Measurements from ENCODE around the gene VMA21.

Gene VMA21, protein sequence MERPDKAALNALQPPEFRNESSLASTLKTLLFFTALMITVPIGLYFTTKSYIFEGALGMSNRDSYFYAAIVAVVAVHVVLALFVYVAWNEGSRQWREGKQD

DNA sequence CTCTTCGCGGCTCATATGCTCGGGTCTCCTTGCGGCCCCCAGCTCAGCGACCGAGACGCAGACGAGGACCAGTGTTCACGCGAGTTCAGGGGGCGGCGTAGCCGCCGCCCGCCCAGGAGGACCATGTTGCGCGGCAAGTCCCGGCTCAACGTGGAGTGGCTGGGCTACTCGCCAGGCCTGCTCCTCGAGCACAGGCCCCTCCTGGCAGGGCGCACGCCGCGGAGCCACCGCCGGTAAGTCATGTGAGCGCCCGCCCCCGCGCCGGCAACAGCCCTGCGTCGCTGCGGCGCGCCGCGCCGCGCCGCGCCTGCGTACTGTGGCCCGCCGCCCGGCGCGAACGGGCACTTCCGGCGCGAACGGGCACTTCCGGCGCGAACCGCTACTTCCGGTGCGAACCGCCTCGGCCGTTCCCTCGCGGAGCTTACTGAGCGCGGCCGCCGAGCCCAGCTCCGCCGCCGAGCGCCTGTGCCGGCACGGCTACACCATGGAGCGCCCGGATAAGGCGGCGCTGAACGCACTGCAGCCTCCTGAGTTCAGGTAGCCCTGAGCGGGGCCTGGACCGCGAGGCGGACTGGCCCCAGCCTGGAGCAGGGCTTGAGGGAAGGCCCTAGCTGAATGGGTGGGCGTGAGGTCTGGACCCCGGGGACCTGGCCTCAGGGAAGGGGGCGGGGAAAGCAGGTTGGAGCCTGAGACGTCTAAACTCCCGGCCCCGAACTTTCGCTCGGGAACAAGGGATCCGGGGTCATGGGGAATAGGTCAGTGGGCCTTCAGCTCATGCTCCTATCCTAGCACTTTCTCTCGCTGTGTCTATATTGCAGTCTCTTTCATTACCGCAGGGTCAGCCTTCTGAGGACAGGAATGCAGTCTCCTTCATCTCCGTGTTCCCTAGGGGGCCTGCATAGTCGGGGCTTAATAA is at the start of gene VMA21:
Gene VMA21, plus strand, starts transcription at position 382 of the 916 bp plus-strand sequence. Its CDS starts 103 bp downstream, at position 485.
- in situ Hi-C loops (cut with MboI; ENCODE audit: low sequenced_read_pairs) = no loop called here

DNA sequence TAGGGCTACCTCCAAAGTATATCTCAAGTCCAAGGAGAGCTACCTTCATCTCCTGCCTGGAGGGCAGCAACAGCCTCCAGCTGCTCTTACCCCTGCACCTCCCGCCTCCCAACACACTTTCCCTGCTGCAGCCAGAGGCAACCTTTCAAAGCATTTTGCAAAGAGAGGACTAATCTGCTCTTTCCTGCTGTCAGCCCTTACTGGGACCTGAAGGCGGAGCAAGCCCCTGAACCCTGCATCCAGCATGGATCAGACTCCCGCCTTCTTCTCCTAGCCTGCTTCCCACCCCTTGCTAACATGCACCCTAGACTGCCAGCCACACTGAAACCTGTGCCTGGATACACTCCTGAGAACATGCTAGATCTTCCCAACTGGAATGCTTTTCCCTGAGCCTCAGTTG is 37.7 kb upstream of the VMA21 start:
- in situ Hi-C loops (cut with MboI; ENCODE audit: low sequenced_read_pairs) = no loop called here

DNA sequence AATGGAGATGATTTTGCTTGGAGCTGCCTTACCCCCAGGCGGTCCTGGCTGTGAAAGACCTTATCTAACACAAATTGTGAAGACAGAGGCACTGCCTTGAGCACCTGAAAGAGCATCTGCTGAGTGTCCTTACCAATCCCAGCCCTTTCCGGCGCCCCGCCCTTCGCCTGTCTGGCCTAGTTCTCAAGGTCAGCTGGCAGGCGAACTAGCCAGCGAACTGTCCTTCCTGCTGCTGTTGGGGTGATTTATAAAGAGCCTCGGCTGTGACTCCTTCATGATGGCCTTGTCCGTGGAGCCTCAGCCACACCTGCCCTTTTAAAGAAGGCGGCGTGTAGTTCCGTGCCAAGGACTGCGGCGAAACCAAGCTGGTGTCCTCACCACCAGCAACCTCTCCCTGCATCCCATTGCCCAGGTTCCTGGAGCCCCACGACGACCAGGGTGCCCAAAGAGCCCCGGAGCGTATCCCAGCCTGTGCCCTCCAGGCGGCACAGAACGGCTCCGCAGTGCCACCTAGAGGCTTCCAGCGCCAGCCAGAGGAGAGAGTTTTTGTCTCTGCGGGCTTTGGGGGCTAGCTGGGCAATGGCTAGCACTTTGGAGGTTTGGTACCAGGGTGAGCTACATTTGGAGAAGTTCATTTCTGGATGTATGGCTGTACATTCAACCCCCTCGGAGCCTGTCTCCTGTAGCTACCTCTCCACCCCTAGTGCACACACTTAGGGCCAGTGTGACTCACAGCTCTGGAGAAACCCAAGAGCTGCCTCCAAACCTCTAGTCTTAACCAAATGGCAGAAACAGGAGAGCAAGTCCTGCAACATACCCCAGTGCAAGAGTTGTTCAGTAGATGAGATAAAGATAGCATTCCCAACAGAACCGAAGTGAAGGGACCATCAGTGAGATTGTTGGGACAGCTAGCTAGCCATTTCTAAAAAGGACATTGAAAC is 36.8 kb upstream of the VMA21 start:
- in situ Hi-C loops (cut with MboI; ENCODE audit: low sequenced_read_pairs) = no loop called here

DNA sequence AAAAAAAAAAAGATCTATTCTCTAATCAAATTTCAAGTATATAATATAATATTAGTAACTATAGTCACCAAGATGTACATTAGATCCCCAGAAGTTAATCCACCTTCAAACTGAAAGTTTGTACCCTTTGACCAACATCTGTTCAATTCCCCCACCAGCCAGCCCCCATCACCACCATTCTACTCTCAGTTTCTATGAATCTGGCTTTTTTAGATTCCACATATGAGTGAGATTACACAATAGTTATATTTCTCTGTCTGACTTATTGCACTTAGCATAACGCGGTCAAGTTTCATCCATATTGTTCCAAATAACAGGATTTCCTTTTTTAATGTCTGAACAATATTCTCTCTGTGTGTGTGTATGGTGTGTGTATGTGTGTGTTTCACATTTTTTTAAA is 33.7 kb upstream of the VMA21 start:
- in situ Hi-C loops (cut with MboI; ENCODE audit: low sequenced_read_pairs) = no loop called here

DNA sequence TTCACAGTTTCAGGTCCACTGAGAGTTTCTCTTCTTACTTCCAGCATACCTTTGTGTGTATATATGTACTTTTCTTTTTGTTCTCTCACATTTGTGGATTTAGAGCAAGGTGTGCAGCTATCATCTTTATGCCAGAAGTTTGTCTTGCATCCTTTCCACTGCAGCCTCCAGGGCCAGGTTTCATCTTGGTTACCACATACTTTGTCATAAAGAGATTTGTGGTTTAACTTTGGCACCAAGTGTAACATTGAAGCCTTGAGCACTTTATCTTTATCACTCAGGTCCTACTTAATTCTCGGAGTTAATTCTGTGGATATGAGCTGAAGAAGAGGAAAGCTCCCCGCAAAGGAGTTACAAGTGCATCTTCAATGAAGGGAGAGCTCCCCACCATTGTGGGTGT is 31.4 kb upstream of the VMA21 start:
- in situ Hi-C loops (cut with MboI; ENCODE audit: low sequenced_read_pairs) = no loop called here

DNA sequence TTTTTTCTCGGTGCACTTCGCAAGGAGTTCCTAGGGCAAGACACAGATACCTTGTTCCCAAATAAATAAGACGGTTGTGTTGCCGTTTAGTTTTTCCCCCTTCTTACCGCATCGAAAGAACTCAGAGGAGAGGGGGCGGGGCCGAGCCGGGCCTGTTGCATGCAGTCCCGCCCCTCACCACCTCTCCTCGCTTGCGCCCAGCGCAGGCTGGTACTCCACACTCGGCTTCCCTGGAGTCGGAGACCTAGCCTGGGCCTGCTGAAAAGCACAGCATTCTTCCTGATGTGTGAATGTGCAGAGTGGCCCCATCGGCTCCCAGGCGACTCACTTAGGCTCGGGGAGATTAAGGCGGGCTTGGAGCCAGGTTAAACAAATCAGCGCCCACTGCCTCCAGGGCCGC is 26.1 kb upstream of the VMA21 start:
- in situ Hi-C loops (cut with MboI; ENCODE audit: low sequenced_read_pairs) = no loop called here

DNA sequence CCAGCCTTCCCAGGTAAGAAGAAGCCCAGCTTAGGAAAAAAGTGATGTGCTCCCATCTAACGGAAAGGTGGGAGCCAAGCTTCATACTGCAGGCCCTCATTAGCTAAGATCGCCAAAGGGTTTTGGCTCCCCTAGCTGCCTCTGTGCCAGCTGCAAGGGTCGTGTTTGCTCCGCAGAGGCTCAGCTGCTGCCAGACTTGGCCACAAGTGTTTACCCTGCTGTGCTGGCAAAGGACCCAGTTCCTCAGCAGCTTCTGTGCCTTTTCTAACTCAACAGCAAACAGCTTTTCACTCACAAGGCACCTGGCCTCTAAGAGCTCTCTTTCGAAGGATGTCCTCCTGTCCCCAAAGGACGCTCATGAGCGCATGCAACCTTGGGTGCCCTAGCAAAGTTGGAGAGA is 12.2 kb upstream of the VMA21 start:
- in situ Hi-C loops (cut with MboI; ENCODE audit: low sequenced_read_pairs) = no loop called here

DNA sequence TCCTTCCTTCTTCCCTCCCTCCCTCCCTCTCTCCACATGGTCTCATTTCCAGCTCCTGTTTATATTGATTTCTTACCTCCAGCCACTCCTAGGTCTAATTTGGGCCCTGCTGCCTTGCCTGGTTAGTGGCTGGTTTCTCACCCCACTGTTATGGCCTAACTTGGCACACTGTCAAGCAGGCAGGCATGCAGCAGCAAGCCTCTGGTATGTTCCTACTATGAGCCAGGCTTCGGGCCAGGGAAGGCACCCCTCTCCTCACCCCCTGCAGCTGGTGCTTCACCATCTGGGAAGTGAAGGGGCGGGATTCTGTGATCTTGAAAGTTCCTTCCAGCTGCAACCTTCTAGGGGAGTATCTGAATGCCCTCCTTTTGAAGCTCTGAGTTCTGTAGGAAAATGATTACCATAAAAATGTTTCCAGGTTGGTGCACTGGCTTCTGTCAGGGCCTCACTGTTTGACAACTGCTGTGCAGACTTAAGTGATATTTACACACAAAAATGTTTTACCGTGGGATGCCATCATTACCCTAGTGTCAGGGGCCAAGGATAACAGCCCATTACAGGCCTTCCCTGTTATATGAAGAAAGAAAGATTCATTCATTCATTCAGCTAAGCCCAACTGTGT is 10.1 kb upstream of the VMA21 start:
- in situ Hi-C loops (cut with MboI; ENCODE audit: low sequenced_read_pairs) = no loop called here

DNA sequence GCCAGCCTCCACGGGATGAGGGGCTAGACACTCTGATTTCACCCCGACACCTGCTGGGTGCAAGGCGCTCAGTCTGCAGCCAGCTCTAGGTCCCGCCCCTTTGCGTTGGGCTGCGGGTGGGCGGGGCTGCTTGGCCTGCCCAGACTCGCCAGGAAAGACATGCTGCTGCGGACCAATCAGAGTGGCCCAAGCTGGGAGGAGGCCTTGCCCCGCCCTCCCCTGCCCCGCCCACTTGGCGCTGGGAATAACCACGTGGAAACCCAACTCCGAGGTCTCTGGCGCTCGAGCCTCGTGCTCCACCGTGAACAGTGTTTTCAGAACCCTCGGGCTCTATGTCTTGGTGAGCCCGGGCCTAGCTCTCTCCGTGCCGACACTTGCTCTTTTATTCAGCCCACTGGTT is 5.3 kb upstream of the VMA21 start:
- in situ Hi-C loops (cut with MboI; ENCODE audit: low sequenced_read_pairs) = no loop called here

DNA sequence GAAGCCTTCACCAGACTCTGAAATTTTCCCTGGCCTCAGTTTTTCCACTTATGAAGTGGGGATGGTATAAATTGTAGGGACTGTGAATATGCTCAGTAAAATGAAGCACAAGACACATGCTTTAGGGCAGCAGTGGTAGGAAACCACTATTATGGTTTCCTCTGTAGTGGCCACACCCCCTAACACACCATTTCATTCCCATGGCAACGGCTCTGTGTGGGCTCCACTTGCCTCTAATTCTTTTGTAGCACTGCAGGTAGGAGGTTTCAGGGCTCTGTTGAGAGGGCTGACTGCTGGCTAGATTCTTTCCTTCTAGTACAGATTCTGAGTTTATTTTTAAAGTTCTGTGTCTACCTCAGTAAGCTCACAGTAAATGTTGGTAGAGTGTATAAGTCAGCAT is 3.5 kb upstream of the VMA21 start:
- in situ Hi-C loops (cut with MboI; ENCODE audit: low sequenced_read_pairs) = no loop called here

DNA sequence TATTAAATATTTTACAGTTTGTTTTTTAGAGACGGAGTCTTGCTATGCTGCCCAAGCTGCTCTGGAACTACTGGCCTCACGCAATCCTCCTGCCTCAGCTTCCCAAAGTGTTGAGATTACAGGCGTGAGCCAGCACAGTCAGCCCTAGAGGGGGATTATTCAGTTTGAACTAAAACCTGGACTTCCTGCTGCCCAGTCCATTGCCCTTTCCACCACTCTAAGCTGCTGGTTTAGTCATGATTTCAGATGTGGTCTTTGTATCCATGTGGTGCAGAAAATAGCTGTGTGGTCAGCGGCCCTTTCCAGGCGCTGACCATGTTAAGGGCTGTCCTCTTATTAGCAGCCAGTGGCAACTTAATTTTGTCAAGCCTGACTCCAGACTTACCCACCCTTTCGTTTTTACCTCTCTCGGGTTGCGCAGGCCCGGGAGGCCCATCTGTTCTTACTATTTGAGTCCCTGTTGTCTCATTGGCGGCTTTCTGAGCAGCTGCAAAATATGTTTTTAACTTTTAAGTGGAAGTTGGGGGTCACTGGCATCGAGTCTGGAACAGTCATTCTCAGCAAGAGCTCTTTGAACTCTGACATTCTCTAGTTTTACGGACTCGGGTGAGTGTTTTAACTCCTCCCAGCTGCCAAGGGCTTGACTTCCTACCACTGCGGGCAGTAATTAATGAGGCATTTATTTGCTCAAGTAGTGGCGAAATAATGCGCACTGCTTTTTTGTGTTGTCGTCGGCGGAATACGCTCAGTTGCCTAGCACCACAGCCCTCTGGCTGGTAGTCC is 773 bp upstream of the VMA21 start:
- in situ Hi-C loops (cut with MboI; ENCODE audit: low sequenced_read_pairs) = no loop called here

DNA sequence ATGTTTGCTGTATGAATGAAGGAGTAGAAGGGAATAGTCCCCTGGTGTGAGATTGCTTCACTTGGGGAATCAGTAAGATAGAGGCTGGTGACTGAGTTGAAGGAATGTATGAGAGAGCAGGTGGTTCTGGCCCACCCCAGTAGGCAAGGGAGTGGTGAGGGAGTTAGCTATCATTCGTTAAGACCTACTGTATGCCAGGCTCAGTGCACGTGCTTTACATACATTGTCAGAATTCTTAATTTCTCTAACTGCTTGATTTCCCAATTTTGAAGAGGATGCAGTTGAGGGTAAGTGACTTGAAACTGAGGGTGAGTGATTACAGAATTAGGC is 700 bp downstream of the VMA21 start:
- in situ Hi-C loops (cut with MboI; ENCODE audit: low sequenced_read_pairs) = no loop called here

DNA sequence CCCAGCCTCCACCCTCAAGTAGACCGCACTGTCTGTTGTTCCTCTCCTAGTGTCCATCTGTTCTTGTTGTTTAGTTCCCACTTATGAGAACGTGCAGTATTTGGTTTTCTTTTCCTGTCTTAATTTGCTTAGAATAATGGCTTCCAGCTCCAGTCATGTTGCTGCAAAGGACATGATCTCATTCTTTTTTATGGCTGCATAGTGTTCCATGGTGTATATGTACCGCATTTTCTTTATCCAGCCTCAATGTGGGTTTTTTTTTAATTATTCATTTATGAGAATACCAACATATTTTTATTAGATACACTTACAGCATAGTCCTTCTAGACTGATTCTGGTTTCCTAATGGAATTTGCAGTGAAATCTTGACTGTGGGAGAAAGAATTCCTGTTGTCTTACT is 1.3 kb downstream of the VMA21 start:
- in situ Hi-C loops (cut with MboI; ENCODE audit: low sequenced_read_pairs) = no loop called here

DNA sequence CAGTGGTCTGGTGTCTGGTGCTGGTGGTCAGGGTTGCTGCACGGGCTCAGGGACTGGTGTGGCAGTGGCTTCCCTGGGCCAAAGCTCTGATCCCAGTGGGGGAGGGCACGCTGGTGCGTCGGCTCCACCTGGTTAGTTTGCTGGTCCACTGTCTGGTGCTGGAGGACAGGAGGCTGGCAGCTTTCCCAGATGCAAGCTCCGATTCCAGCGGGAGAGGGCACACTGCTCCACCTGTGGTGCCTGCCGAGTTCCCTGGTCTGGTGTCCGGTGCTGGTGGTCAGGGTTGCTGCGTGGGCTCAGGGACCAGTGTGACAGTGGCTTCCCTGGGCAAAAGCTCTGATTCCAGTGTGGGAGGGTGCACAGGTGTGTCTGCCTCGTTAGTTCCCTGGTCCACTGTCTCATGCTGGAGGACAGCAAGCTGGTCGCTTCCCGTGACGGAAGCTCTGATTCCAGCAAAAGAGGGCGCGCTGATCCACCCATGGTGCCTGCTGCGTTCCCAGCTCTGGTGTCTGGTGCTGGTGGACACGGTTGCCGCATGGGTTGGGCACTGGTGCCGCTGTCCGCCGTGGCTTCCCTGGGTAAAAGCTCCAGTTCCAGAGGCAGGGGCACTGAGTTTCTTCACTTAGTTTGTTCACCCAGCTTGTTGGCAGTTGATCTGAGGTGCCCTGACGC is 5.8 kb downstream of the VMA21 start:
- in situ Hi-C loops (cut with MboI; ENCODE audit: low sequenced_read_pairs) = no loop called here

DNA sequence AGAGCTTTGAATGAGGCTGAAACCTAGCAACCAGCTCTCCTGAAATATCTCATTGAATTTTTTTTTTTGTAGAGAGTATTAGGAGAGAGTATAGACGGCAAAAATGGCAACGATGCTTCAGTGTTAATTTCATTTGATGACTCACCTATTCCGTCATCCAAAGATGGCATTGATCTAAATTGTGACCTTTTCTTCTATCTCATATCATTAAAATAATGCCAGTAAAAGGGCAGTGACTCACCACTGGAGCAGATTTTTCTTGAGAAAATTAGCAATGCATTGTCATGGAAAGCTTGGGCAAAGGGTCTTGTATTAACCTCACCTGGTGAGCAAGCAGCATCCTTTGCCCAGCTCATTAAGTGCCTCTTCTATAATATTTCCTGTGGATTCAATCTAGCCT is 19.6 kb downstream of the VMA21 start:
- in situ Hi-C loops (cut with MboI; ENCODE audit: low sequenced_read_pairs) = no loop called here

DNA sequence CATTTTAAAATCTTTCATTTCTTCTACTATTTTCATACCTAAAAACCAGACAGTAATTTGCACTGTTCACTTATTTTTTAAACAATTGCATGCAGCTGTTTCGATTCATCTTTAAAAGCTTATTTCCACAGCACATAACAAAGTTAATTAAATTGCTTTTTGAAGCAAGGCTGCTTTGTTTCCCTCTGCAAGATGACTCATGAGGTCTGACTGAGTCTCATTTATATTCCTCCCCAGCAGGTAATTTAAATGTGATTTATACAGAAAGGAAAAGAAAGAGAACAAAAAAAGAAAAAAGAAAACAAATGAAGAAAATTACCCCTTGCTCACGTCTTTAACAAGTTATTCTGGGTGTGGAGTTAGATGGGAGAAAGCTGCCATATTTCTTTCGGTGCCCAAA is 22.8 kb downstream of the VMA21 start:
- in situ Hi-C loops (cut with MboI; ENCODE audit: low sequenced_read_pairs) = no loop called here

DNA sequence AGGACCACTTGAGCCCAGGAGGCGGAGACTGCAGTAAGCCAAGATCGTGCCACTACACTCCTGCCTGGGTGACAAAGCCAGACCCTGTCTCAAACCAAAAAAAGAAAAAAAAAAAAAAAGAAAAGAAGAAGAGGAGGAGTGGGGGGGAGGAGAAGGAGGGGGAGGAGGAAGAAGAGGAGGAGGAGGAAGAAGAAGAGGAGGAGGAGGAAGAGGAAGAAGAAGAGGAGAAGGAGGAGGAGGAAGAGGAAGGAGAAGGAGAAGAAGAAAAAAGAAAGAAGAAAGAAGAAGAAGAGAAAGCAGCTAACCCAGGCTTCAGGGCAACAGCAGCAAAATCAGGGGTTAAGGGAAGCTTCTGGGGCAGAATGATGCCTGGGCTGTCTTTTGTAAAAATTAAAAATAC is 27.5 kb downstream of the VMA21 start:
- in situ Hi-C loops (cut with MboI; ENCODE audit: low sequenced_read_pairs) = no loop called here

DNA sequence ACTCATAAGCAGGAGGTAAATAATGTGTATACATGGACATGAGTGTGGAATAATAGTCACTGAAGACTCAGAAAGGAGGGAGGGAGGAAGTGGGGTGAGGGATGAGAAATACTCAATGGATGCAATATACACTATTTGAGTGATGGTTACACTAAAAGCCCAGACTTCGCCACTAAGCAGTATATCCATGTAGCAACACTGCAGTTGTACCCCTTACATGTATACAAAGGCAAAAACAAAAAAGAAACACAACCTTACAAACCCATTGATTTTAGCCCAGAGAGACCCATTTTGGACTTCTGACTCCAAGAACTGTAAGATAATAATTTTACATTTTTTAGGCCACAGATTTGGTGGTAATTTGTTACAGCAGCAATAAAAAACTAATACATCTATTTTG is 51.5 kb downstream of the VMA21 start:
- in situ Hi-C loops (cut with MboI; ENCODE audit: low sequenced_read_pairs) = no loop called here

DNA sequence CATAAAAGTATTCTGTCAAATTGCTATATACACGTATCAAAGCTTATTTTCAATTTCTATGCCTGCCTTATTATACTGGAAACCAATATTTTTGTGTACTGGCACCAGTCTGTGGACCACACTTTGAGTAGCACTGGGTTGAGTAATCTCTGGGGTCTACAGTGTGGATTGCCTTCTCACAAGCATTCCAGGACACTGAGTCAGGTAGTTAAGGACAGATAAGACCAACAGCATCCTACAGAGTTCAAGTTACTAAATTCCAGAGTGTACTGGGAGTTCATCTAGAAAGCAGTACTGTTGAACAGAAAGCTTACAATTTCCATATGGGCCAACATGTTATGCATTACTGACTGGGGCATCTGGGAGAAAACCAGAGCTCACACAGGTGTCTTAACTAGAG is 61.8 kb downstream of the VMA21 start:
- in situ Hi-C loops (cut with MboI; ENCODE audit: low sequenced_read_pairs) = no loop called here
